Fibroblast of lung (primary cell): ENCODE data around the gene BLVRB. TPM values are rescaled to one million over a fixed set of nuclear protein-coding genes. Genes with fewer than 3 reads are reported as not detected.
"Not testable (repeated sequence)": the region's sequence is repeated elsewhere in the genome, so short reads cannot be mapped to it uniquely, and the experiment has no call there.

Experiments used
- DNase-seq, 2 donors: peaks; one replicate each; pipeline versions ENCODE4 v3.0.0 to v3.0.0-alpha.2; 2010; ENCODE audit warnings: low read depth in 2 of 2
- H2AFZ ChIP-seq: 2 replicates; pipeline ENCODE4 v1.5.1; 2012; ENCODE audit warnings: low read length, control low read depth, inconsistent platforms
- H3K27ac ChIP-seq: 2 replicates; pipeline ENCODE4 v1.5.1; 2011; ENCODE audit warnings: low read length, control low read depth; ENCODE audit not compliant: insufficient read depth
- H3K27me3 ChIP-seq: 2 replicates; pipeline ENCODE4 v1.5.1; 2011; ENCODE audit warnings: mild to moderate bottlenecking, low read length; ENCODE audit not compliant: control insufficient read depth, insufficient read depth
- H3K36me3 ChIP-seq: 2 replicates; pipeline ENCODE4 v1.5.1; 2011; ENCODE audit warnings: low read length; ENCODE audit not compliant: control insufficient read depth, insufficient read depth
- H3K4me1 ChIP-seq: 2 replicates; pipeline ENCODE4 v1.5.1; 2011; ENCODE audit warnings: low read length; ENCODE audit not compliant: control insufficient read depth, insufficient read depth; ENCODE audit errors: extremely low read depth
- H3K4me2 ChIP-seq: 2 replicates; pipeline ENCODE4 v1.5.1; 2011; ENCODE audit warnings: low read length, control low read depth; ENCODE audit not compliant: insufficient read depth; ENCODE audit errors: extremely low read depth
- H3K4me3 ChIP-seq, 4 experiments: fragments of 200-600 bp in 1 of 4; sonication (generic) in 1 of 4; replicated peaks in 1 of 4; 2 replicates each; pipeline ENCODE4 v1.5.1; 2011 to 2016; ENCODE audit warnings: low read length in 4 of 4, low read depth in 3 of 4, mild to moderate bottlenecking in 3 of 4, control low read depth in 2 of 4, inconsistent platforms in 1 of 4, mixed read lengths in 1 of 4; ENCODE audit not compliant: insufficient read depth in 1 of 4; ENCODE audit errors: control extremely low read depth in 1 of 4
- H3K79me2 ChIP-seq: 2 replicates; pipeline ENCODE4 v1.5.1; 2012; ENCODE audit warnings: mild to moderate bottlenecking, low read length, inconsistent platforms; ENCODE audit not compliant: control insufficient read depth, insufficient read depth
- H3K9ac ChIP-seq: 2 replicates; pipeline ENCODE4 v1.5.1; 2011; ENCODE audit warnings: mild to moderate bottlenecking, low read length, control low read depth; ENCODE audit not compliant: insufficient read depth
- H3K9me3 ChIP-seq: 2 replicates; pipeline ENCODE4 v1.5.1; 2012; ENCODE audit warnings: low read depth, low read length; ENCODE audit not compliant: control insufficient read depth, insufficient read depth
- H4K20me1 ChIP-seq: 2 replicates; pipeline ENCODE4 v1.5.1; 2011; ENCODE audit warnings: low read length; ENCODE audit not compliant: control insufficient read depth, insufficient read depth; ENCODE audit errors: extremely low read depth
- CTCF ChIP-seq, 2 donors: IDR thresholded peaks in 1 of 2; conservative IDR thresholded peaks in 1 of 2; 1 replicate in 1 of 2; 2 replicates in 1 of 2; pipeline ENCODE4 v1.5.1; 2011 to 2012; ENCODE audit warnings: low read length in 2 of 2, control low read depth in 1 of 2, inconsistent platforms in 1 of 2, low read depth in 1 of 2, mild to moderate bottlenecking in 1 of 2
- EZH2 ChIP-seq: IDR thresholded peaks from 2 replicates; pipeline ENCODE4 v1.5.1; 2012; ENCODE audit warnings: low read length, control low read depth, mild to moderate bottlenecking; ENCODE audit errors: missing control alignments
- polyA plus RNA-seq, 2 donors: library from polyadenylated mRNA; depleted of rRNA in 1 of 2; stranded (reverse) in 1 of 2; unstranded in 1 of 2; fragments of >200 nt; gene quantifications; 2 replicates each; pipeline ENCODE4 v1.2.1, GENCODE V29; 2011 to 2012; ENCODE audit warnings: missing spikeins in 1 of 2
- total RNA-seq: library from RNA; depleted of rRNA; stranded (reverse); fragments of >200 nt; gene quantifications from 2 replicates; pipeline ENCODE4 v1.2.1, GENCODE V29; 2014

The BLVRB gene
- total and polyA plus RNA-seq, 2 donors (not counting 1 experiment from before 2014, with no cell fraction given): 40.0 to 105 TPM

GRCh38 chr19:40502081-40502480, 36.5 kb upstream of the BLVRB start:
- no peak overlapping the region for H3K9ac ChIP-seq
- no peak overlapping the region for H2AFZ ChIP-seq
- peaks cover 3% of the 10 kb centered on the region for H3K27me3 ChIP-seq
- no peaks in the 10 kb centered on the region for H3K79me2 ChIP-seq
- TF ChIP-seq EZH2 (no peak), CTCF (conservative IDR thresholded peaks at IDR 0.05 in 1 of 2, IDR thresholded peaks at IDR 0.05 in 1 of 2; ENCODE audit: low read depth in 1 of 2, low read length in 2 of 2) (no peak)
- H4K20me1 ChIP-seq: no peaks in the 10 kb centered on the region
- no peaks in the 10 kb centered on the region for H3K9me3 ChIP-seq
- no peak overlapping the region for H3K27ac ChIP-seq
- no peak overlapping the region for H3K4me2 ChIP-seq
- no peaks in the 10 kb centered on the region for H3K4me1 ChIP-seq
- DNase-seq: no peak
- H3K4me3 ChIP-seq: no peak overlapping the region
- no peaks in the 10 kb centered on the region for H3K36me3 ChIP-seq

- Histone ChIP-seq H3K36me3 (no peaks in the 10 kb centered on the region), H3K4me3 (no peak overlapping the region), H3K79me2 (no peaks in the 10 kb centered on the region), H3K4me1 (no peaks in the 10 kb centered on the region), H3K27ac (no peak overlapping the region), H3K9ac (no peak overlapping the region), H4K20me1 (no peaks in the 10 kb centered on the region), H2AFZ (no peak overlapping the region), H3K27me3 (peaks cover 3% of the 10 kb centered on the region), H3K4me2 (no peak overlapping the region), H3K9me3 (no peaks in the 10 kb centered on the region)
- no peak for TF ChIP-seq CTCF (conservative IDR thresholded peaks at IDR 0.05 in 1 of 2, IDR thresholded peaks at IDR 0.05 in 1 of 2; ENCODE audit: low read depth in 1 of 2, low read length in 2 of 2)
- TF ChIP-seq EZH2: no peak
- DNase-seq: no peak
These were observed 36.1 kb upstream of the BLVRB start for GRCh38 chr19:40501599-40501998.

- not testable (repeated sequence) for H3K27me3 ChIP-seq, H3K9me3 ChIP-seq, H3K9ac ChIP-seq, H3K79me2 ChIP-seq, H3K4me1 ChIP-seq, H3K4me2 ChIP-seq, H4K20me1 ChIP-seq, H3K4me3 ChIP-seq, DNase-seq, H3K36me3 ChIP-seq, H3K27ac ChIP-seq, H2AFZ ChIP-seq
These were observed 35.4 kb upstream of the BLVRB start for GRCh38 chr19:40500678-40501530.
